ENCODE results near the gene KRT26. TPM values are rescaled to one million over a fixed set of nuclear protein-coding genes. Genes with fewer than 3 reads are reported as not detected.

The KRT26 gene
- total and polyA plus RNA-seq, 2 of the 13 experiments (the other 11 are each of a cell fraction or from before 2014, with no cell fraction given) = not detected

GRCh38 chr17:40795019-40795667 lies 23.1 kb upstream of the KRT26 start:
- WGBS (ENCODE audit: low lambda C conversion rate) = 37% methylated on average over 10 of the region's 10 CpGs
- peaks cover 0 to 31% of the 10 kb centered on the region in 2 experiments; a peak in 3 of 5 replicates for H3K27me3 ChIP-seq (ENCODE audit: control insufficient read depth in 1 of 2, insufficient read depth in 2 of 2, low read length in 2 of 2)
- no peak for DNase-seq (ENCODE audit: low spot score)

GRCh38 chr17:40794466-40794865 lies 22.5 kb upstream of the KRT26 start:
- H3K79me2 ChIP-seq (ENCODE audit: insufficient read depth, low read length) = no peaks in the 10 kb centered on the region
- H3K36me3 ChIP-seq (replicated peaks in 1 of 2; ENCODE audit: control insufficient read depth in 1 of 2, insufficient read depth in 2 of 2, low read length in 2 of 2) = no peaks in the 10 kb centered on the region
- BruUV-seq (replicated peaks) = no TSS peak
- peaks cover 0 to 31% of the 10 kb centered on the region in 2 experiments; a peak in 3 of 5 replicates for H3K27me3 ChIP-seq (ENCODE audit: control insufficient read depth in 1 of 2, insufficient read depth in 2 of 2, low read length in 2 of 2)
- intact Hi-C loops (cut with micrococcal nuclease; ENCODE audit: unreplicated experiment) (no loop called here), in situ Hi-C loops (cut with HindIII; ENCODE audit: extremely low pct_ligation_motif_present, low pct_unique_long_range_greater_than_20kb) (loop anchor here (5.0 kb wide), 1 partner anchor 177 kb away; no protein-coding TSS in a partner anchor)
- no peak overlapping the region for H3K27ac ChIP-seq (ENCODE audit: extremely low read length, insufficient read depth, low read length)
- FAIRE-seq (no peak), DNase-seq (ENCODE audit: low spot score) (no peak), ATAC-seq (no peak)
- no peak overlapping the region for H2AFZ ChIP-seq (ENCODE audit: low read length)
- H3K9ac ChIP-seq (ENCODE audit: insufficient read depth, low read depth, low read length) = no peak overlapping the region
- no peaks in the 10 kb centered on the region for H3K4me1 ChIP-seq (ENCODE audit: insufficient read depth, low read length)
- POLR2A ChIA-PET = no interaction called here
- no peaks in the 10 kb centered on the region for H3K9me3 ChIP-seq (ENCODE audit: low read length)
- no peaks in the 10 kb centered on the region for H4K20me1 ChIP-seq (ENCODE audit: insufficient read depth, low read length)
- 47% methylated on average over 2 of the region's 2 CpGs for WGBS (ENCODE audit: low lambda C conversion rate)
- CTCF ChIA-PET (ENCODE audit: low intra/inter-chr PET ratio, low total read pairs) = no interaction called here
- no peak overlapping the region for H3K4me3 ChIP-seq (replicated peaks in 1 of 3; ENCODE audit: insufficient read depth in 1 of 3, low read depth in 2 of 3, low read length in 3 of 3)
- H3K4me2 ChIP-seq (ENCODE audit: low read depth, low read length) = no peak overlapping the region
- TF ChIP-seq ZNF569 (CRISPR knock-in tag; IDR thresholded peaks at IDR 0.05; ENCODE audit: borderline replicate concordance) = no peak
- TF ChIP-seq SRSF4 (IDR thresholded peaks at IDR 0.05; ENCODE audit: low read depth, low read length, poor library complexity, severe bottlenecking) = no peak
- no peak for TF ChIP-seq ZNF616 (CRISPR knock-in tag; IDR thresholded peaks at IDR 0.05; ENCODE audit: low read depth)
- TF ChIP-seq ZNF768 (CRISPR knock-in tag; IDR thresholded peaks at IDR 0.05) = no peak
- TF ChIP-seq ZNF614 (CRISPR knock-in tag; IDR thresholded peaks at IDR 0.05; ENCODE audit: borderline replicate concordance) = no peak
- TF ChIP-seq RBAK (CRISPR knock-in tag; IDR thresholded peaks at IDR 0.05) = no peak
- TF ChIP-seq KMT2A (CRISPR knock-in tag; IDR thresholded peaks at IDR 0.05) = no peak
- TF ChIP-seq CEBPZ (IDR thresholded peaks at IDR 0.05; ENCODE audit: low read length) = no peak
- TF ChIP-seq ZFYVE20 (CRISPR knock-in tag; IDR thresholded peaks at IDR 0.05; ENCODE audit: borderline replicate concordance, low read depth) = no peak
- TF ChIP-seq ZNF367 (CRISPR knock-in tag; IDR thresholded peaks at IDR 0.05; ENCODE audit: borderline replicate concordance) = no peak

More at GRCh38 chr17:40795019-40795667, 23.1 kb upstream of the KRT26 start:
- intact Hi-C loops (cut with micrococcal nuclease; ENCODE audit: unreplicated experiment) = no loop called here
- no peaks in the 10 kb centered on the region for H4K20me1 ChIP-seq (ENCODE audit: insufficient read depth, low read length)
- FAIRE-seq (no peak), ATAC-seq (no peak)
- no TSS peak for BruUV-seq (replicated peaks)
- H2AFZ ChIP-seq (ENCODE audit: low read length) = no peak overlapping the region
- no peak overlapping the region for H3K4me2 ChIP-seq (ENCODE audit: low read depth, low read length)
- POLR2A ChIA-PET = no interaction called here
- H3K4me1 ChIP-seq (ENCODE audit: insufficient read depth, low read length) = no peaks in the 10 kb centered on the region
- no peaks in the 10 kb centered on the region for H3K79me2 ChIP-seq (ENCODE audit: insufficient read depth, low read length)
- CTCF ChIA-PET (ENCODE audit: low intra/inter-chr PET ratio, low total read pairs) = no interaction called here
- H3K9me3 ChIP-seq (ENCODE audit: low read length) = no peaks in the 10 kb centered on the region
- in situ Hi-C loops (cut with HindIII; ENCODE audit: extremely low pct_ligation_motif_present, low pct_unique_long_range_greater_than_20kb) = no loop called here
- no peak overlapping the region for H3K9ac ChIP-seq (ENCODE audit: insufficient read depth, low read depth, low read length)
- TF ChIP-seq RFXANK (CRISPR knock-in tag; IDR thresholded peaks at IDR 0.05) (no peak), FOXO1 (CRISPR knock-in tag; IDR thresholded peaks at IDR 0.05) (no peak), ZNF572 (CRISPR knock-in tag; IDR thresholded peaks at IDR 0.05) (no peak), CEBPG (CRISPR knock-in tag; IDR thresholded peaks at IDR 0.05) (no peak), U2AF2 (IDR thresholded peaks at IDR 0.05; ENCODE audit: low read depth, low read length) (no peak), ZNF703 (CRISPR knock-in tag; IDR thresholded peaks at IDR 0.05; ENCODE audit: borderline replicate concordance) (no peak), PAF1 (CRISPR knock-in tag; IDR thresholded peaks at IDR 0.05) (no peak), EP300 (IDR thresholded peaks at IDR 0.05; ENCODE audit: low read depth in 2 of 2, low read length in 2 of 2) (no peak), EP300 (CRISPR knock-in tag; IDR thresholded peaks at IDR 0.05; ENCODE audit: borderline replicate concordance) (no peak), MAX (IDR thresholded peaks at IDR 0.05) (no peak), CAMTA2 (CRISPR knock-in tag; IDR thresholded peaks at IDR 0.05; ENCODE audit: borderline replicate concordance) (no peak), HDAC2 (CRISPR knock-in tag; IDR thresholded peaks at IDR 0.05) (no peak), ZNF562 (CRISPR knock-in tag; IDR thresholded peaks at IDR 0.05; ENCODE audit: borderline replicate concordance) (no peak), SALL2 (CRISPR knock-in tag; IDR thresholded peaks at IDR 0.05) (no peak)
- no peak overlapping the region for H3K27ac ChIP-seq (ENCODE audit: extremely low read length, insufficient read depth, low read length)
- H3K4me3 ChIP-seq (replicated peaks in 1 of 3; ENCODE audit: insufficient read depth in 1 of 3, low read depth in 2 of 3, low read length in 3 of 3) = no peak overlapping the region
- H3K36me3 ChIP-seq (replicated peaks in 1 of 2; ENCODE audit: control insufficient read depth in 1 of 2, insufficient read depth in 2 of 2, low read length in 2 of 2) = no peaks in the 10 kb centered on the region
